Mesodermal cell (in vitro differentiated cells): ENCODE data around the gene ADAM12.

Experiments used
- H3K27ac ChIP-seq: 2 replicates; pipeline ENCODE4 v1.7.0; 2013; ENCODE audit warnings: mild to moderate bottlenecking, low read depth, low read length, moderate library complexity; ENCODE audit not compliant: severe bottlenecking
- H3K36me3 ChIP-seq: 2 replicates; pipeline ENCODE4 v1.7.1; 2013; ENCODE audit warnings: mild to moderate bottlenecking, low read length, moderate library complexity; ENCODE audit not compliant: control insufficient read depth, insufficient read depth
- H3K4me1 ChIP-seq: one replicate; pipeline ENCODE4 v1.7.1; 2013; ENCODE audit warnings: mild to moderate bottlenecking, low read length; ENCODE audit not compliant: insufficient read depth, control insufficient read depth, poor library complexity, severe bottlenecking
- H3K4me3 ChIP-seq: 2 replicates; pipeline ENCODE4 v1.7.0; 2013; ENCODE audit warnings: low read length, control low read depth, mild to moderate bottlenecking; ENCODE audit not compliant: insufficient read depth, poor library complexity, severe bottlenecking; ENCODE audit errors: extremely low read depth
- H3K9me3 ChIP-seq: 2 replicates; pipeline ENCODE4 v1.7.1; 2013; ENCODE audit warnings: mild to moderate bottlenecking, low read length, moderate library complexity; ENCODE audit not compliant: control insufficient read depth
- WGBS, 2 experiments: methylation state at CpG; one replicate each; pipeline ENCODE4 v1.1.5; 2013; ENCODE audit warnings: missing lambda C conversion rate in 2 of 2; ENCODE audit not compliant: insufficient coverage in 2 of 2; 5-methylcytosine and 5-hydroxymethylcytosine counted together

The ADAM12 gene

GRCh38 chr10:126209451-126209850, 178.8 kb downstream of the ADAM12 start:
- Histone ChIP-seq H3K36me3 (no peaks in the 10 kb centered on the region), H3K4me3 (no peak overlapping the region), H3K27ac (no peak overlapping the region), H3K4me1 (no peaks in the 10 kb centered on the region), H3K9me3 (no peaks in the 10 kb centered on the region)
- WGBS, 2 experiments = 62 to 64% methylated on average over 3 of the region's 4 CpGs

GRCh38 chr10:126208726-126209302, 179.5 kb downstream of the ADAM12 start:
- 93 to 100% methylated on average over 2 to 3 of the region's 4 CpGs for WGBS, 2 experiments
- Histone ChIP-seq H3K27ac (no peak overlapping the region), H3K4me3 (no peak overlapping the region), H3K36me3 (no peaks in the 10 kb centered on the region), H3K4me1 (no peaks in the 10 kb centered on the region), H3K9me3 (no peaks in the 10 kb centered on the region)

- Histone ChIP-seq H3K4me3 (no peak overlapping the region), H3K36me3 (no peaks in the 10 kb centered on the region), H3K4me1 (no peaks in the 10 kb centered on the region), H3K9me3 (no peaks in the 10 kb centered on the region), H3K27ac (no peak overlapping the region)
- WGBS, 2 experiments = 100% methylated on average over 1 of the region's 1 CpG; no CpG with 5 or more reads in 1 of the 2 experiments
Measured at GRCh38 chr10:126207851-126208250, 180.4 kb downstream of the ADAM12 start.

GRCh38 chr10:126207313-126207771, 180.9 kb downstream of the ADAM12 start:
- Histone ChIP-seq H3K4me1 (no peaks in the 10 kb centered on the region), H3K4me3 (no peak overlapping the region), H3K27ac (no peak overlapping the region), H3K36me3 (no peaks in the 10 kb centered on the region), H3K9me3 (no peaks in the 10 kb centered on the region)
- no CpG with 5 or more reads among the region's 3 CpGs for WGBS, 2 experiments

GRCh38 chr10:126205486-126206205, 182.6 kb downstream of the ADAM12 start:
- Histone ChIP-seq H3K36me3 (no peaks in the 10 kb centered on the region), H3K4me1 (no peaks in the 10 kb centered on the region), H3K27ac (no peak overlapping the region), H3K9me3 (no peaks in the 10 kb centered on the region), H3K4me3 (no peak overlapping the region)
- WGBS, 2 experiments = no CpG with 5 or more reads among the region's 1 CpG

GRCh38 chr10:126204320-126204719, 184.0 kb downstream of the ADAM12 start:
- Histone ChIP-seq H3K9me3 (no peaks in the 10 kb centered on the region), H3K4me3 (no peak overlapping the region), H3K4me1 (no peaks in the 10 kb centered on the region), H3K36me3 (no peaks in the 10 kb centered on the region), H3K27ac (no peak overlapping the region)
- 96 to 97% methylated on average over 3 to 4 of the region's 4 CpGs for WGBS, 2 experiments

- H3K36me3 ChIP-seq = no peaks in the 10 kb centered on the region
- 76 to 97% methylated on average over 4 to 6 of the region's 7 CpGs for WGBS, 2 experiments
- H3K4me3 ChIP-seq = no peak overlapping the region
- no peaks in the 10 kb centered on the region for H3K9me3 ChIP-seq
- no peaks in the 10 kb centered on the region for H3K4me1 ChIP-seq
- H3K27ac ChIP-seq = no peak overlapping the region
Measured at GRCh38 chr10:126203746-126204145, 184.5 kb downstream of the ADAM12 start.

GRCh38 chr10:126201603-126202002, 186.7 kb downstream of the ADAM12 start:
- no peaks in the 10 kb centered on the region for H3K4me1 ChIP-seq
- WGBS, 2 experiments = 86 to 89% methylated on average over 8 of the region's 8 CpGs

GRCh38 chr10:126199221-126199998, 188.9 kb downstream of the ADAM12 start:
- WGBS, 2 experiments = 92 to 96% methylated on average over 11 of the region's 13 CpGs
- Histone ChIP-seq H3K27ac (no peak overlapping the region), H3K4me3 (no peak overlapping the region), H3K4me1 (no peaks in the 10 kb centered on the region), H3K36me3 (no peaks in the 10 kb centered on the region), H3K9me3 (no peaks in the 10 kb centered on the region)

More at GRCh38 chr10:126201603-126202002, 186.7 kb downstream of the ADAM12 start:
- Histone ChIP-seq H3K27ac (no peak overlapping the region), H3K36me3 (no peaks in the 10 kb centered on the region), H3K4me3 (no peak overlapping the region), H3K9me3 (no peaks in the 10 kb centered on the region)

GRCh38 chr10:126198681-126199080, 189.6 kb downstream of the ADAM12 start:
- no peaks in the 10 kb centered on the region for H3K36me3 ChIP-seq
- H3K9me3 ChIP-seq = no peaks in the 10 kb centered on the region
- H3K4me3 ChIP-seq = no peak overlapping the region
- H3K27ac ChIP-seq = no peak overlapping the region
- no peaks in the 10 kb centered on the region for H3K4me1 ChIP-seq
